Measurements from ENCODE around the gene CYTH3. TPM values are rescaled to one million over a fixed set of nuclear protein-coding genes. Genes with fewer than 3 reads are reported as not detected.
A peak's percentile ranks its signal among the peaks of the same experiment; 100 is the strongest.

The CYTH3 gene
- total and polyA plus RNA-seq, 9 of the 15 experiments (the other 6 are each of a cell fraction or from before 2014, with no cell fraction given), result 0.25 to 15.2 (median 11.4) TPM

DNA sequence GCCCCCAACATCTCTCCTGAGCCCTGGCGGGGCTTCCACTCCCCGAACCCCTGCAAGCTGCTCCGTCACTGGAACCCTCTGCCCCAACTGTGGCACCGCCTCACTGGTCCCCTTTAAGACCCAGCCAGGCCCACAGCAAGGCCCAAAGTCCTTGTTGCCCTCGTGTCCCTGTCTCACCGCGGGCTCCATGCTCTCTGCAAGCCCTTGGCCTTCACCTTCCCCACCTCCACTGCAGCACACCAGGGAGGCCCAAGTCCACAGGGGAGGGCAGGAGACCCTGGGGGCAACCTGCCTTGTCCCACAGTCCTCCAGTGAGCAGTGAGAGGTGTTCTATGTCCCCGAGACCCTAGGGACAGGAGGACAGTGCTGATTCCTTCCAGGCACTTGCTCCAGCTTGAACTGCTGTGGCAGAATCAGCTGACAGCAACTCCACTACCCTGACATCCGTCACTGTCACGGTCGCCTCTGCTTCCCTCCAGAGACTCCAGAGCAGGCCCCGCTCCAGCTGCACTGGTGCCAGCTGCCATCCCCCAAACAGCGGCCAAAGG, 105.3 kb downstream of the CYTH3 start:
- ATAC-seq (no peak), FAIRE-seq (no peak), DNase-seq (ENCODE audit: extremely low read depth in 1 of 4, low spot score in 3 of 4) (no peak)
- no peaks in the 10 kb centered on the region for H3K79me2 ChIP-seq (ENCODE audit: control insufficient read depth, insufficient read depth, low read length)
- no peak overlapping the region for H3K4me3 ChIP-seq
- peaks cover 0 to 50% of the 10 kb centered on the region in 2 experiments; a peak in 2 of 5 replicates for H3K4me1 ChIP-seq (replicated peaks in 1 of 2; ENCODE audit: control insufficient read depth in 2 of 2, insufficient read depth in 2 of 2, low read length in 2 of 2)
- H3K9me3 ChIP-seq (replicated peaks; ENCODE audit: control insufficient read depth, insufficient read depth, low read depth, low read length), result no peaks in the 10 kb centered on the region
- CTCF ChIA-PET (ENCODE audit: low intra/inter-chr PET ratio), result no interaction called here
- H3K9ac ChIP-seq (ENCODE audit: insufficient read depth in 1 of 2, low read depth in 2 of 2, low read length in 2 of 2), result peak overlapping the region in 1 of 2 experiments; percentile 76; a peak in 2 of 4 replicates
- WGBS (ENCODE audit: insufficient coverage, low coverage, missing lambda C conversion rate), result 78% methylated on average over 13 of the region's 13 CpGs
- H4K20me1 ChIP-seq (replicated peaks; ENCODE audit: control insufficient read depth, insufficient read depth, low read length), result no peaks in the 10 kb centered on the region
- no peak overlapping the region for H3K27ac ChIP-seq (ENCODE audit: extremely low read depth, low read depth, low read length)
- H3K27me3 ChIP-seq (ENCODE audit: control insufficient read depth in 2 of 2, insufficient read depth in 2 of 2, low read length in 2 of 2), result no peaks in the 10 kb centered on the region
- no peak overlapping the region for H3K4me2 ChIP-seq (ENCODE audit: insufficient read depth, low read length)
- POLR2A ChIA-PET, result interaction anchor here (0.6 kb wide), 1 partner anchor 238 kb away, joined by 3 read pairs; no protein-coding TSS in a partner anchor
- BruUV-seq (replicated peaks), result no TSS peak
- no peaks in the 10 kb centered on the region for H3K9me1 ChIP-seq (ENCODE audit: control insufficient read depth, insufficient read depth, low read length)
- H3K36me3 ChIP-seq (ENCODE audit: control insufficient read depth, insufficient read depth, low read length), result peaks cover 47% of the 10 kb centered on the region; the same call in 2 of the 3 replicates
- intact Hi-C loops (cut with micrococcal nuclease) (no loop called here), in situ Hi-C loops (cut with MboI) (no loop called here)
- no peak overlapping the region for H2AFZ ChIP-seq (ENCODE audit: low read depth, low read length)
- TF ChIP-seq ZNF41 (CRISPR knock-in tag; conservative IDR thresholded peaks at IDR 0.05) (no peak), ZNF224 (CRISPR knock-in tag; IDR thresholded peaks at IDR 0.05) (no peak), NFATC3 (IDR thresholded peaks at IDR 0.05) (no peak), POLR2B (IDR thresholded peaks at IDR 0.05; ENCODE audit: low read depth, partially characterized antibody) (no peak), CTBP1 (IDR thresholded peaks at IDR 0.05; ENCODE audit: borderline replicate concordance) (no peak), MEIS2 (IDR thresholded peaks at IDR 0.05; ENCODE audit: partially characterized antibody) (peak; percentile 38), HIVEP1 (CRISPR knock-in tag; IDR thresholded peaks at IDR 0.05) (no peak), SRSF3 (IDR thresholded peaks at IDR 0.05; ENCODE audit: insufficient read depth, low read length) (no peak), SLC30A9 (CRISPR knock-in tag; IDR thresholded peaks at IDR 0.05) (no peak), POU5F1 (IDR thresholded peaks at IDR 0.05; ENCODE audit: borderline replicate concordance, low read depth, low read length, partially characterized antibody) (no peak), NEUROD1 (IDR thresholded peaks at IDR 0.05; ENCODE audit: borderline replicate concordance, low read depth, low read length, partially characterized antibody) (no peak), OTX1 (CRISPR knock-in tag; IDR thresholded peaks at IDR 0.05) (no peak), RFX7 (CRISPR knock-in tag; IDR thresholded peaks at IDR 0.05) (no peak), EHMT2 (IDR thresholded peaks at IDR 0.05) (no peak), HLTF (IDR thresholded peaks at IDR 0.05) (no peak), RBM39 (optimal IDR thresholded peaks at IDR 0.05; ENCODE audit: low read depth, low read length) (no peak)
- TF ChIP-seq, protein P1, sequence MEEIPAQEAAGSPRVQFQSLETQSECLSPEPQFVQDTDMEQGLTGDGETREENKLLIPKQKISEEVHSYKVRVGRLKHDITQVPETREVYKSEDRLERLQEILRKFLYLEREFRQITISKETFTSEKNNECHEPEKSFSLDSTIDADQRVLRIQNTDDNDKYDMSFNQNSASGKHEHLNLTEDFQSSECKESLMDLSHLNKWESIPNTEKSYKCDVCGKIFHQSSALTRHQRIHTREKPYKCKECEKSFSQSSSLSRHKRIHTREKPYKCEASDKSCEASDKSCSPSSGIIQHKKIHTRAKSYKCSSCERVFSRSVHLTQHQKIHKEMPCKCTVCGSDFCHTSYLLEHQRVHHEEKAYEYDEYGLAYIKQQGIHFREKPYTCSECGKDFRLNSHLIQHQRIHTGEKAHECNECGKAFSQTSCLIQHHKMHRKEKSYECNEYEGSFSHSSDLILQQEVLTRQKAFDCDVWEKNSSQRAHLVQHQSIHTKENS (CRISPR knock-in tag; IDR thresholded peaks at IDR 0.05), result no peak
- TF ChIP-seq, protein P2, sequence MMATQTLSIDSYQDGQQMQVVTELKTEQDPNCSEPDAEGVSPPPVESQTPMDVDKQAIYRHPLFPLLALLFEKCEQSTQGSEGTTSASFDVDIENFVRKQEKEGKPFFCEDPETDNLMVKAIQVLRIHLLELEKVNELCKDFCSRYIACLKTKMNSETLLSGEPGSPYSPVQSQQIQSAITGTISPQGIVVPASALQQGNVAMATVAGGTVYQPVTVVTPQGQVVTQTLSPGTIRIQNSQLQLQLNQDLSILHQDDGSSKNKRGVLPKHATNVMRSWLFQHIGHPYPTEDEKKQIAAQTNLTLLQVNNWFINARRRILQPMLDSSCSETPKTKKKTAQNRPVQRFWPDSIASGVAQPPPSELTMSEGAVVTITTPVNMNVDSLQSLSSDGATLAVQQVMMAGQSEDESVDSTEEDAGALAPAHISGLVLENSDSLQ (IDR thresholded peaks at IDR 0.05), result peak; percentile 21; the same call in 1 of the 2 replicates
- TF ChIP-seq, protein P3, sequence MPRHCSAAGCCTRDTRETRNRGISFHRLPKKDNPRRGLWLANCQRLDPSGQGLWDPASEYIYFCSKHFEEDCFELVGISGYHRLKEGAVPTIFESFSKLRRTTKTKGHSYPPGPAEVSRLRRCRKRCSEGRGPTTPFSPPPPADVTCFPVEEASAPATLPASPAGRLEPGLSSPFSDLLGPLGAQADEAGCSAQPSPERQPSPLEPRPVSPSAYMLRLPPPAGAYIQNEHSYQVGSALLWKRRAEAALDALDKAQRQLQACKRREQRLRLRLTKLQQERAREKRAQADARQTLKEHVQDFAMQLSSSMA (CRISPR knock-in tag; IDR thresholded peaks at IDR 0.05), result no peak

All from K562 (cell line).